Omental fat pad (tissue), 4 donors: ENCODE data around the gene PROM2. TPM values are rescaled to one million over a fixed set of nuclear protein-coding genes. Genes with fewer than 3 reads are reported as not detected.

ENCODE experiments used
- ATAC-seq: fragments of 150-250 bp; one replicate; pipeline ENCODE4 v1.9.1; 2016; ENCODE audit warnings: mild to moderate bottlenecking, moderate library complexity; ENCODE audit not compliant: low FRiP score
- DNase-seq: peaks from one replicate; pipeline ENCODE4 v3.0.0-alpha.2; 2019; ENCODE audit warnings: low spot score
- CTCF ChIP-seq, 3 donors: fragments of 450-650 bp; IDR thresholded peaks; one replicate each; pipeline ENCODE4 v1.5.1; 2016 to 2017; ENCODE audit warnings: antibody characterized with exemption in 3 of 3, mild to moderate bottlenecking in 3 of 3, moderate library complexity in 2 of 3
- total RNA-seq, 4 donors: library from RNA; depleted of rRNA; stranded (reverse); fragments of >200 nt; gene quantifications; one replicate each; pipeline ENCODE4 v1.1.0, GENCODE V29; 2016

The PROM2 gene
- total RNA-seq, 4 donors from 2014 or later = 0.60 to 1.4 (median 1.1) TPM

GRCh38 chr2:95323347-95324155 is 49.3 kb downstream of the PROM2 start:
- no peak for TF ChIP-seq CTCF (IDR thresholded peaks at IDR 0.05)
- ATAC-seq = no peak

GRCh38 chr2:95325026-95325425 is 50.8 kb downstream of the PROM2 start:
- no peak for ATAC-seq
- TF ChIP-seq CTCF (IDR thresholded peaks at IDR 0.05) = no peak
- DNase-seq = no peak

More at GRCh38 chr2:95323347-95324155, 49.3 kb downstream of the PROM2 start:
- no peak for DNase-seq

GRCh38 chr2:95325590-95326432 is 51.6 kb downstream of the PROM2 start:
- no peak for TF ChIP-seq CTCF (IDR thresholded peaks at IDR 0.05)
- DNase-seq (no peak), ATAC-seq (no peak)

GRCh38 chr2:95326433-95327140 is 52.3 kb downstream of the PROM2 start:
- DNase-seq (no peak), ATAC-seq (no peak)
- TF ChIP-seq CTCF (IDR thresholded peaks at IDR 0.05) = no peak

GRCh38 chr2:95327861-95328260 is 53.6 kb downstream of the PROM2 start:
- no peak for DNase-seq
- no peak for TF ChIP-seq CTCF (IDR thresholded peaks at IDR 0.05)
- no peak for ATAC-seq

- DNase-seq (no peak), ATAC-seq (no peak)
- no peak for TF ChIP-seq CTCF (IDR thresholded peaks at IDR 0.05)
These were observed 54.3 kb downstream of the PROM2 start for GRCh38 chr2:95328358-95329125.
